Fibroblast of skin of right quadriceps (primary cell): ENCODE measurements around the gene HLCS.

Experiments
- DNase-seq: peaks from one replicate; pipeline ENCODE4 v3.0.0-alpha.2; 2013

HLCS gene

DNA sequence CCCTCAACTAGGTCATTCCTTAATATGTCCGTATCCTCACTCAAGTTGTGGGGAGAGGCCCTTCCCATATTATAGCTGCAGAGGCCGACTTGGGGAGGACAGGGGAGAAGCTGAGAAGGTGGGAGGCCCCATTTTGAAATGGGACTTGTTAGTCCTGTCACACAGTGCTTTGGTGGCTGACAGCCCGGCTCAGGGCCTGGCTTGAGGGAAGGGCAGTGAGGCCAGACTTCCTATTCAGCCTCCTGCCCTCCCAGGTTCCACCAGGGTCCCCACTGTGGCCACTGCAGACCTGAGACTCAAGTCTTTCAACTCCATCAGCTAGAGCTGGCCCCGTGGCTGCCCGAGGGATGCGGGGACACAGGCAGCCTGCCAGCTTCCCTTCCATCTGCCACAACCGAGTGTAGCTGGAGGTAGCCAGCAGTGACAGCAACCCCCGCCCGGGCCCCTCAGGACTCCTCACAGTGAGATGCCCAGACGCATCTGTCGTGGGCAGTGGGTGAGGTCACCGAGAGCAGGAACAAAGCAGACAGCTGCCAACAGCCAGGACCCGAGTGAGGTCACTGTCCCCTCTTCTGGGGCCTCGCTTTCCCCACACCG is 230.6 kb downstream of the HLCS start:
- DNase-seq = no peak

DNA sequence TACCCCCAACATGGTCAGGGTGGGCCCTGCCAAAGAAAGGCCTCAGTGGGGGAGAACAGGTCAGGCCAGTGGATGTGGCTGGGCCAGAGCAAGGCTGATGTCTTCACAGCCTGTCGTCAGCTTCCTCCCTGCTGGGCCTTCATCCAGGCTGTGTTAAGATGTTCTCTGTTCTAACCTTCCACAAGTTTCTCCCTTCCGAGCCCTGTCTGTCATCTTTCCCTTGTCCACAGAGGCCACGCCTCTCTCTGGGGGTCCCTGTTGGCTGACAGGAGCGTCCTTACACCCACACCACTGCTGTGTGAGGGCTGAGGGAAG is 231.3 kb downstream of the HLCS start:
- DNase-seq = no peak

DNA sequence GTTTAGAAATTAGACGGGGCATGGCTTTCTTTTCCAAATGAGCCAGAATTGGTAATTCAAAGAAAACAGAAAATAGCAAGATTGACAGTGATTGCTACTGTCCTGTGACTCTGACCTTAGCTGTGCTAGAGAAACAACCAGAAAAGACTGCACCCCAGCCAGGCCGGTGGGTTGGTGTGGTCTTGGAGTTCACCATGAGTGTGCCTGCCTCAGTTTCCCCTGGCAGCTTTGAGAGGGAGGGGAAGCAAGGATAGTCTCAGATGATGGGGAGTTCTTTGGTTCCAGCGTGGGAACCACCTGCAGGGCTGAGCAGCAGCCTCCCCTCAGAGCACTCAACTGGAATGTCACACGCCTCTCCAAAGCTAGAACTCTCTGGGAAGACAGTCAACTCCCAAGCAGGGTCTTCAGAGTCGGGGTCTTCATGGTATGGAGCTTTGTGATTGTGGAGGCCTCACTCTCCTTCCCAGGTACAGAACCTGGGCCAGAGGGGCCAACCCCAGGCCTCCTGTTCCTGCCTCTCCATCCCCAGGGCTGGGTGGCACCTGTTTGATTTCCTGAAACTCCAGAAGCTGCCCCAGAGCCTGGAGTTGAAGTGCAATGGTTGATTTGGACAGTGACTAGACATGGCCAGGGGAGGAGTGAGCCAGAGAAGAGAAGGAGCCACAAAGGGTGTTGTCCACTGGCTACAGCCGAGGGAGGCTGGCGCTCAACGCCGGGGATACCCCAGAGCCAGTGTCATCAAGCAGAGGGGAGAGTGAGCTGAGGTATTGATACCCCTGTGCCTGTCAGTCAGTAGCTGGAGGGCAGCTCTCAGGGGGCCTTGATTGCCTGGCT is 231.9 kb downstream of the HLCS start:
- DNase-seq = no peak

- DNase-seq = no peak
Measured at GRCh38 chr21:36733857-36734256, 232.6 kb downstream of the HLCS start.

DNA sequence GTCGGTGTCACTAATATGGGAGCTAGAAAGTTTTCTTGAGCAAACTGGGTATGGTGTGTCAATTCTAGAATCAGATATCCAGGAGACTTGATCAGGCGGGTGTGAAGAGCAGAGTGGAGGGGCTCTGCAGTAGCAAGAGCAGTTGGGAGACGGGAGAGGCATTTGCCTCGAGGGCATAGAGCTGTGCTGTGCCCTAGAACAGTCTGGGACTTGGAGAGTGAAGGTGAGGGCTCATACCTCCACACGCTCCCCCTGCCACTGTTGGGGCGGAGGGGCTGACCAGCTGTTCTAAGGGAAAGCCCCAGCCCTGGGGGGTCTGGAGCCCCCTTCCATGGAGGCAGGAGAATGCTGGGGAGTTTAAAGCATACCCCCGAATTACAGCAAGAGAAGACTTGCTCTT is 233.7 kb downstream of the HLCS start:
- no peak for DNase-seq

GRCh38 chr21:36732217-36732616 is 234.3 kb downstream of the HLCS start:
- DNase-seq = no peak

DNA sequence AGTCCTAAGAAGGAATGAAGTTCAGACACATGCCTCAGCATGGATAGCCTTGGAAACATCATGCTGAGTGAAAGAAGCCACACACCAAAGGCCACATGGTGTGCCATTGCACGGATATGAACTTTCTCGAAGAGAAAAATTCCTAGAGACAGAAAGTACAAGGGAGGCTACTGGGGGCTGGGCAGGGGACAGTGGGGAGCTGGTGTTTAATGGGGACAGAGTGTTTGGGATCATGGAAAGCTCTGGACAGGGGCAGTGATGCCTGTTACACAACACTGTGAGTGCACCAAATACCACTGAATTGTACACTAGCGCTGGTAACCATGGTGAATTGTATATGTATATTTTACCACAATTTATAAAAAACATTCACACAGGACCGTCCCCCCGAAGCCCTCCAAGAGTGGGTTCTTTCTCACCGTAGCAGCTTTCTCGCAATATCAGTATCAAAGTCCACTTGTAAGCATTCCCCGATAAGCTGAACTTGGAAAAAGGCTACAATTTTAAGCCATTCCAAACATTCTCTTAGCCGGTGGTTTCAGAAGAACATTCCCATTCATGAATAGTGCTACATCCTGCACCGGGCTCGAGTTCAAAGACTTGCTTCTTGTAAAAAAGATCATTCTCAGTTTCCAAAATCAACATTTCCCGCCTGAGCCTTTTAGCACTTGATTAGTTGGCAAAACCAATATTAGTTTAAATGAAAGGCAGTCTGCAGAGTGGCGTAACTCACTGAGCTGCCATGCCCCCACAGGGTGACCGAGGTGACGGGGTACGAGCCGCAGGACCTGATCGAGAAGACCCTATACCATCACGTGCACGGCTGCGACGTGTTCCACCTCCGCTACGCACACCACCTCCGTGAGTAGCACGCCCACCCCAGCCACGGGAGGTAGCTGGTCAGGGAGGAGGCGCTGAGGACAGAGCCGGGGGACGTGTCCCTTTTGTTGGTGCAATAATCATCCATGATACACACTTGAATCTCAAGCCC is 235.9 kb downstream of the HLCS start:
- no peak for DNase-seq

DNA sequence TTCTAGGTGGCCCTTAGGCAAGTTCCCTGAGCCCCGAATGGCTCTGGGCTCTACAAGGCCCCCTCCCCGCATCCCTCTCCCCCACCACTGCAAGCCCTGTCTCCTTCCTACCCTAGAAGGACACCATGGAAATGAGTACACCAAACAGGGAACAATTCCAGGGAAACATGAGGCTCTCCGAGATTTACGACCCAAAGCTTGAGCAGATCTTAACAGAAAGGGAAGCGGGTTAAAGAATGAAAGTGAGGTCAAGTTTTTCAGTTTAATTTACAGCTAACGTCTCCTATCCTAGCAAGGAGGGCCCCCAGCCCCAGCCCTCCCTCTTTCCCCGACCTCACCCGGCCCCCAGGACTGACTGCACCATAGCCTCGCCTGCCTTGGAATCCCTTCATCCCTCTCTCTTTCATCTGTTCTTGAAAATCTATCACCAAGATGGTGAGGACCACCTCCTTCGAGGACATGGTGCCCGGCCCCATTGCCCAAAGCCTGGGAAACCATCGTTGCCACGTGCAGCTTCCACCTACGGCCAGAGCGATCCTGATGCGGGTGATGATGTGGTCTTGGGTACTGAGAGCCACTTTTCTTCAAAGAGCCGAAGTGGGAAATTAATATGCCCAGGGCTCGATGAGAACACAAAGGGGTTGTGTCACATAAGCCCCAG is 237.0 kb downstream of the HLCS start:
- DNase-seq = no peak

GRCh38 chr21:36728371-36729111 is 237.9 kb downstream of the HLCS start:
- DNase-seq = no peak

GRCh38 chr21:36727866-36728265 is 238.6 kb downstream of the HLCS start:
- DNase-seq = no peak

DNA sequence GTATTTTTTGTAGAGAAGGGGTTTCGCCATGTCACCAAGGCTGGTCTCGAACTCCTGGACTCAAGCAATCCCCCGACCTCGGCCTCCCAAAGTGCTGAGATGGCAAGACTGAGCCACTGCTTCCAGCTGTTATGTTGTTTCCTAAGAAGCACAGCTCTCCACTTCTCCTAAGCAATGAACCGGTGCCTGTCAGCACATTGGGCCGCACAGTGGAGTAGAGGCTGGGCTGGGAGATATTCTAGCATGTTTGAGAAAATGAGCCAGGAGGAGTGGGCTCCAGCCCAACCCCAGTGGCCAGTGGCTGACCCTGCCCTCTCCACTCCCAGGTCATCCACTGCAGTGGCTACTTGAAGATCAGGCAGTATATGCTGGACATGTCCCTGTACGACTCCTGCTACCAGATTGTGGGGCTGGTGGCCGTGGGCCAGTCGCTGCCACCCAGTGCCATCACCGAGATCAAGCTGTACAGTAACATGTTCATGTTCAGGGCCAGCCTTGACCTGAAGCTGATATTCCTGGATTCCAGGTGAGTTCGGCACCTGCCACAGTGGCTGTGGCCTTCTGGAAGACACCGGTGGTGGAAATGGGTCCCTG is 240.6 kb downstream of the HLCS start:
- no peak for DNase-seq

DNA sequence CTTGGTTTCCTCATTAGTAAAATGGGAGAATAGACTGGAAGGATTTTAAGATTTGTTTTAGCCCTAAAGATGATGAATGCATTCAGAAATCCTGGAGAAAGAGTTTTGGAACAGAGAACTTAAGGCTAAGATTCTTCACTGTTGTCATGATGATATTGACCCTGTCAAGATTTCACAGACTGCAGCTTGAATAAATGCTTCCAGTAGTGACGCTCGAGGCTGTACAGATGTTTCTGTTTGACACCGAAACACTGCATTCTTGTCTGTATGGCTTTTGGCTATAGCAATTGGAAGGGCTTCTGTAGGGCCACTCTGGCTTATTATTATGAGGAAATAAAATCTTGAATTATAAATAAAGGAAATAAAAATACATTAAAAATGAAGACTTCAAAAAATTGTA is 241.8 kb downstream of the HLCS start:
- DNase-seq = no peak

GRCh38 chr21:36723371-36723881 is 243.0 kb downstream of the HLCS start:
- DNase-seq = no peak

GRCh38 chr21:36722370-36723368 is 243.8 kb downstream of the HLCS start:
- DNase-seq = no peak

- no peak for DNase-seq
Measured at GRCh38 chr21:36721817-36722216, 244.7 kb downstream of the HLCS start.

DNA sequence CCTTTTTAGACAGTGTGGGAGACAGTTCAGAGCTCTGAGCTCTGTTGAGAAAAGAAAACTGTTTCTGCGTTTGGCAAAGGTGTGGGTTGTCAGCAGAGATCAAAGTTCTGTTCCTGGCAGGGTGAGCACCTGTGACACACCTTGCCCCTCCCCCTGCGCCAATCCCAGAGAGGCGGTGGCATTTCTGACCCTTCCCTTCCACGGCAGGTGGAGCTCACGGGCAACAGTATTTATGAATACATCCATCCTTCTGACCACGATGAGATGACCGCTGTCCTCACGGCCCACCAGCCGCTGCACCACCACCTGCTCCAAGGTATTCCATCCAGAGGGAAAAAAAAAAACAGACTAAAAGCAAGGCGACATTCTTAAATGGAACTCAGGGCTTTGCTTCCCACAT is 246.9 kb downstream of the HLCS start:
- DNase-seq = no peak

DNA sequence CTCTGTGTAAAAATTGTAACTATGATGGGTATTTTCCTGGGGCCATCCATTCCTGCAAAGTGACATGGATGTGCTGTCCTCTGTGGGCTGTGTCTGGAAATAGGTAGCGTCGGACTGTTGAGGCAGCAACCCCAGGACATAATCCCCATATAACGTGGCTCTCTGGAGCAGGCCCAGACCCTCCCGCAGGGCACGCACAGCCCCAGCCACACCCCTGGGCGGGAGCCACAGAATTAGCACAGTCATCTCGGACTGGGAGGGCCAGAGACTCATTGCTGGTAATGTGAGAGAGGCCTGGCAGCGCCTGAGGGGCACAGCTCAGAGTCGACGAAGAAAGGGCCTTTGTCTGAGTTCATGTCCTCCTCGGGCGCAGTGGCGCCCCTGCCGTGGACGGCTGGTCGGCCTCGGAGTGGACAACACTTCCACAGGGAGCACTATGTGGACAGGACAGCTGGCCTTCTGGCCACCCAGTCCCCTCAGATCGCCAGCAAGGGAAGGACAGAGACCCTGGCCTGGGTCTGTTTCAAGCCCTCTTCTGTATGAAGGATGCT is 247.4 kb downstream of the HLCS start:
- no peak for DNase-seq

GRCh38 chr21:36717976-36718375 is 248.5 kb downstream of the HLCS start:
- DNase-seq = no peak

- no peak for DNase-seq
Measured at GRCh38 chr21:36716836-36717235, 249.6 kb downstream of the HLCS start.

DNA sequence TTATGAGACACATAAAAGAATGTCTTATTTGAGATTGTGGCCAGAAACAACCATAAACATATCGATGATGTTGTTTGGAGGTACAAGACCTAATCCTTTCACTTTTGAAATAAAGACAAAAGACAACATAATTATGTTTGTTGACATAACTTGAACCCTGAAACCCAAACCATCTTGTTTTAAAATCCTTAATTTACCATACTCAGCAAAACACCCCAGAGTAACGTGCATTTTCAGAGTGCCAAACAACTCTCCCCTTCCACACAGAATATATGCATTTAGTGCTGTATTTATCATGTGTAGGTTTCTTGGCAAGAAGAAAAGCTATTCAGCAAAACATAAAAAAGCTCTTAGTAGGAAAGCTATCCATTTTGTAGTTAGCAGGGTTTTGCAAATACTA is 250.1 kb downstream of the HLCS start:
- DNase-seq = no peak
